Ovary (tissue), 3 donors: ENCODE data around the gene IMPDH2.

Experiments used
- POLR2A ChIP-seq: fragments of 450-650 bp; IDR thresholded peaks from one replicate; pipeline ENCODE4 v1.6.1; 2017; ENCODE audit warnings: antibody characterized with exemption, mild to moderate bottlenecking, moderate library complexity
- TF ChIP-seq, protein P1 (sequence below), 3 donors: fragments of 450-650 bp in 2 of 3; fragments of 200-600 bp in 1 of 3; IDR thresholded peaks; one replicate each; pipeline versions ENCODE4 v1.5.1 to v1.8.0; 2016 to 2022; ENCODE audit warnings: antibody characterized with exemption in 3 of 3, mild to moderate bottlenecking in 1 of 3
- donor health status: DM: no; HTN: no; CAD: no.

DNA sequence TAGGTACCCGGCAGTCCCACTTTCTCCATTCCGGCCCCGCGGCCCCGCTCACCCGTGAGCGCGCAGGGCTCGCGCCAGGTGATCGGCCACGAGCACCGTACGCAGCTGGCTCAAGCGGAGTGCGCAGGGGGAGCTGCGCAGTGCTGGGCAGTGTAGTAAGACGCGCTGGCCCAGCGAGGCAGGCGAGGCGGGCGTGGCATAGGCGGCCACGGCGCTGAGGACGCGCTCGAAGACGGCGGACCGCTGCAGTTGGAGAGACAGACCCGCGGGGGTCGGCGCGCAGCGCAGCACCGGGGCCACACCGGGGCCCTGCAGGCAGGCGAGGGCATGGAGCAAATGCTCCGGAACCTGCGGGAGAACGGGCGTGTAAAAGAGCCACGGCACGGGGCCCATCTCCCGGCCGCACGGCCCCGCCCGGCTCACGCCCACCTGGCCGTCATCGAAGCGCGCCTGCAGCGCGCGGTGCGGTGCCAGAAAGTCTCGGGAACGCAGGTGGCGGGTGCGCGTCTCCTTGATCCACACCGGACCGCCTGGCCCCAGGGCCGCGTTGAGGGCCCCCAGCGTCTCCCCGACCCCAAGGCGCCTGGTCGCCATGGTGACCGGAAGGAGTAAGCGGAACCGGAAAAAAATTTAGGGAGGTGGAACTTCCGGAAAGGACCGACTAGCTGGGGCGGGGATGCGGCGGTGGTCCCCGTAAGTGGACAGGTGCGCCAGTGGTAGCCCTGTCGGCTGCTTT, 11.1 kb downstream of the IMPDH2 start, which contains the start of gene DALRD3:
- TF ChIP-seq POLR2A: peak; percentile 52
- TF ChIP-seq, protein P1, sequence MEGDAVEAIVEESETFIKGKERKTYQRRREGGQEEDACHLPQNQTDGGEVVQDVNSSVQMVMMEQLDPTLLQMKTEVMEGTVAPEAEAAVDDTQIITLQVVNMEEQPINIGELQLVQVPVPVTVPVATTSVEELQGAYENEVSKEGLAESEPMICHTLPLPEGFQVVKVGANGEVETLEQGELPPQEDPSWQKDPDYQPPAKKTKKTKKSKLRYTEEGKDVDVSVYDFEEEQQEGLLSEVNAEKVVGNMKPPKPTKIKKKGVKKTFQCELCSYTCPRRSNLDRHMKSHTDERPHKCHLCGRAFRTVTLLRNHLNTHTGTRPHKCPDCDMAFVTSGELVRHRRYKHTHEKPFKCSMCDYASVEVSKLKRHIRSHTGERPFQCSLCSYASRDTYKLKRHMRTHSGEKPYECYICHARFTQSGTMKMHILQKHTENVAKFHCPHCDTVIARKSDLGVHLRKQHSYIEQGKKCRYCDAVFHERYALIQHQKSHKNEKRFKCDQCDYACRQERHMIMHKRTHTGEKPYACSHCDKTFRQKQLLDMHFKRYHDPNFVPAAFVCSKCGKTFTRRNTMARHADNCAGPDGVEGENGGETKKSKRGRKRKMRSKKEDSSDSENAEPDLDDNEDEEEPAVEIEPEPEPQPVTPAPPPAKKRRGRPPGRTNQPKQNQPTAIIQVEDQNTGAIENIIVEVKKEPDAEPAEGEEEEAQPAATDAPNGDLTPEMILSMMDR (IDR thresholded peaks at IDR 0.05): peak in 1 of 3 donors; percentile 5
